ENCODE results near the gene BEND5. TPM values are rescaled to one million over a fixed set of nuclear protein-coding genes. Genes with fewer than 3 reads are reported as not detected.

The BEND5 gene
- total RNA-seq, 1 experiment from 2014 or later = not detected

DNA sequence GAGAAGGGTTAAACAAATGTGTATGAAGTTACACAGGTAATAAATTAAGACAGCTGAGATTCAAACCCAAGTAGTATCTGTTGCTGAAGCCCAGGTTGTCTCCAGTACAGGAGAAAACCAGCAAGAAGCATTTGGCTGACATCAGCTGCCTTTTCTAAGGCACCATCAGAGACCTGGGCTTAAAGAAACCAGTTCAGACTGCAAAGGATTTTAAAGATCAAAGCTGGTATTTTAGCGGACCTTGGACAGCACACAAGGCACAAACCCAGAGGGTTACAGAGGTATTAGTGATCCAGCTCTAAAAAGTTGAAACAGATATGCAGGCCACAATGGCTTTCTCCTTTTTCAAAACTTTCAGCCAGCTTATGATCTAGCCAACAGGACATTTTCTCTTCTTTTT is 23.4 kb downstream of the BEND5 start:
- H3K36me3 ChIP-seq (ENCODE audit: low read depth) = no peaks in the 10 kb centered on the region
- no peak overlapping the region for H3K4me2 ChIP-seq
- no peak overlapping the region for H3K27ac ChIP-seq
- H3K9me2 ChIP-seq (ENCODE audit: insufficient read depth) = no peaks in the 10 kb centered on the region
- peak overlapping the region; percentile 53; the same call in 1 of the 2 replicates for H2AFZ ChIP-seq
- no peaks in the 10 kb centered on the region for H3K79me2 ChIP-seq (ENCODE audit: low read depth)
- no TSS peak for BruUV-seq (replicated peaks)
- no peaks in the 10 kb centered on the region for H3K4me1 ChIP-seq (replicated peaks; ENCODE audit: insufficient read depth)
- no peak overlapping the region for H3K4me3 ChIP-seq
- intact Hi-C loops (cut with micrococcal nuclease; ENCODE audit: unreplicated experiment) = no loop called here
- TF ChIP-seq EZH2 (IDR thresholded peaks at IDR 0.05; ENCODE audit: low read depth) = no peak
- TF ChIP-seq, protein P1, sequence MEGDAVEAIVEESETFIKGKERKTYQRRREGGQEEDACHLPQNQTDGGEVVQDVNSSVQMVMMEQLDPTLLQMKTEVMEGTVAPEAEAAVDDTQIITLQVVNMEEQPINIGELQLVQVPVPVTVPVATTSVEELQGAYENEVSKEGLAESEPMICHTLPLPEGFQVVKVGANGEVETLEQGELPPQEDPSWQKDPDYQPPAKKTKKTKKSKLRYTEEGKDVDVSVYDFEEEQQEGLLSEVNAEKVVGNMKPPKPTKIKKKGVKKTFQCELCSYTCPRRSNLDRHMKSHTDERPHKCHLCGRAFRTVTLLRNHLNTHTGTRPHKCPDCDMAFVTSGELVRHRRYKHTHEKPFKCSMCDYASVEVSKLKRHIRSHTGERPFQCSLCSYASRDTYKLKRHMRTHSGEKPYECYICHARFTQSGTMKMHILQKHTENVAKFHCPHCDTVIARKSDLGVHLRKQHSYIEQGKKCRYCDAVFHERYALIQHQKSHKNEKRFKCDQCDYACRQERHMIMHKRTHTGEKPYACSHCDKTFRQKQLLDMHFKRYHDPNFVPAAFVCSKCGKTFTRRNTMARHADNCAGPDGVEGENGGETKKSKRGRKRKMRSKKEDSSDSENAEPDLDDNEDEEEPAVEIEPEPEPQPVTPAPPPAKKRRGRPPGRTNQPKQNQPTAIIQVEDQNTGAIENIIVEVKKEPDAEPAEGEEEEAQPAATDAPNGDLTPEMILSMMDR (conservative IDR thresholded peaks at IDR 0.05) = no peak
- H3K27me3 ChIP-seq (ENCODE audit: insufficient read depth, low read depth) = peaks cover 31% of the 10 kb centered on the region; the same call in 1 of the 2 replicates
- ChIA-PET CTCF (no interaction called here), POLR2A (ENCODE audit: unreplicated experiment) (no interaction called here)
- H4K20me1 ChIP-seq (ENCODE audit: insufficient read depth) = no peaks in the 10 kb centered on the region
- no peak for DNase-seq
- H3K9me3 ChIP-seq (ENCODE audit: insufficient read depth, low read depth) = no peaks in the 10 kb centered on the region
- no peaks in the 10 kb centered on the region for H3F3A ChIP-seq (ENCODE audit: insufficient read depth, low read depth)

DNA sequence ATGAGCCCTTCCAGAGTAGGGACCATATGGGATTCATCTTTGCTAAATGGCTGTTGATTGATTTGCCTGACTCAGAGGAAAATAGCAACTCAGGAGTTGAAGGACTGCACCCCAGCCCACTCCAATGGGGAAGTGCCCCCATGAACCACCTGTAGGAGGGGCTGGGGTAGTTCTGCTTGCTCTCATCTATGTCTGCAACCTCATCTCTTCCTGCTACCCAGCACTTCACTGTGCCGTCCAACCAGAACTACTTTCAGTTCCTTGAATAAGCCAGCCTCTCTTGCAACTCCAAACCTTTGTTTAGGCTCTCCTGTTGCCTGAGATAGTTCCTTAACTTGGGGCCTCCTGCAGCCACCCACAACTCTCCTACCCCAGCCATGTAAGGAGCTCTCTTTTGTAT is 26.6 kb downstream of the BEND5 start:
- intact Hi-C loops (cut with micrococcal nuclease; ENCODE audit: unreplicated experiment) = no loop called here
- POLR2A ChIA-PET (ENCODE audit: unreplicated experiment) = interaction anchor here (0.7 kb wide), 1 partner anchor 14 kb away, joined by 3 read pairs; no protein-coding TSS in a partner anchor
- CTCF ChIA-PET = no interaction called here

DNA sequence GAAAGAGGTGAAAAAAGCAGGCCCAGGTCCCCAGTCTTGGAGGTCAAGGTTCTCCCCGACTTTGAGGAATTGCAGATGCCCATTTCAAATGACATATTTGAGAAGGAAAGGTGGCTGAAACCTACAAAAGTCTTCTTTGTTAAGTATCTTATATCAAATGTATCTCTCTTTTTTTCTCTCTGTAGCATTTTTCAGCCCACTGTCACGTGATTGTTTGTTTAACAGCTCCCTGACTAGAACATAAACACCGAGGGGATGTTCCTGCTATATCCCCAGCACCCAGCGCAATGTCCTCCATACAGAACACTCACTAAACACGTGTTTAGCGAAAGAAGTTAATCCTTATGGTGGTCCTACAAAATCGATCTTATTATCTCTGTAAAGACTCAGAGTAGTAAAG is 27.6 kb downstream of the BEND5 start:
- no peak overlapping the region for H3K4me2 ChIP-seq
- H3K9me3 ChIP-seq (ENCODE audit: insufficient read depth, low read depth) = no peaks in the 10 kb centered on the region
- CTCF ChIA-PET = no interaction called here
- intact Hi-C loops (cut with micrococcal nuclease; ENCODE audit: unreplicated experiment) = no loop called here
- H3K9me2 ChIP-seq (ENCODE audit: insufficient read depth) = no peaks in the 10 kb centered on the region
- H2AFZ ChIP-seq = no peak overlapping the region
- BruUV-seq (replicated peaks) = no TSS peak
- no peaks in the 10 kb centered on the region for H3F3A ChIP-seq (ENCODE audit: insufficient read depth, low read depth)
- DNase-seq = no peak
- no peaks in the 10 kb centered on the region for H4K20me1 ChIP-seq (ENCODE audit: insufficient read depth)
- POLR2A ChIA-PET (ENCODE audit: unreplicated experiment) = no interaction called here
- H3K36me3 ChIP-seq (ENCODE audit: low read depth) = no peaks in the 10 kb centered on the region
- no peak overlapping the region for H3K4me3 ChIP-seq
- no peaks in the 10 kb centered on the region for H3K4me1 ChIP-seq (replicated peaks; ENCODE audit: insufficient read depth)
- TF ChIP-seq EZH2 (IDR thresholded peaks at IDR 0.05; ENCODE audit: low read depth) = no peak
- TF ChIP-seq, protein P1 (conservative IDR thresholded peaks at IDR 0.05) = no peak
- H3K27me3 ChIP-seq (ENCODE audit: insufficient read depth, low read depth) = peaks cover 42% of the 10 kb centered on the region
- no peaks in the 10 kb centered on the region for H3K79me2 ChIP-seq (ENCODE audit: low read depth)
- H3K27ac ChIP-seq = no peak overlapping the region

More for the DNA sequence above, 26.6 kb downstream of the BEND5 start:
- no peaks in the 10 kb centered on the region for H3F3A ChIP-seq (ENCODE audit: insufficient read depth, low read depth)
- H3K4me3 ChIP-seq = no peak overlapping the region
- H3K27me3 ChIP-seq (ENCODE audit: insufficient read depth, low read depth) = peaks cover 52% of the 10 kb centered on the region
- H3K9me2 ChIP-seq (ENCODE audit: insufficient read depth) = no peaks in the 10 kb centered on the region
- H3K4me2 ChIP-seq = no peak overlapping the region
- no peaks in the 10 kb centered on the region for H4K20me1 ChIP-seq (ENCODE audit: insufficient read depth)
- no peaks in the 10 kb centered on the region for H3K4me1 ChIP-seq (replicated peaks; ENCODE audit: insufficient read depth)
- no TSS peak for BruUV-seq (replicated peaks)
- DNase-seq = no peak
- H3K79me2 ChIP-seq (ENCODE audit: low read depth) = no peaks in the 10 kb centered on the region
- no peak overlapping the region for H3K27ac ChIP-seq
- TF ChIP-seq, protein P1 (conservative IDR thresholded peaks at IDR 0.05) = no peak
- no peak for TF ChIP-seq EZH2 (IDR thresholded peaks at IDR 0.05; ENCODE audit: low read depth)
- no peaks in the 10 kb centered on the region for H3K36me3 ChIP-seq (ENCODE audit: low read depth)
- no peak overlapping the region for H2AFZ ChIP-seq
- no peaks in the 10 kb centered on the region for H3K9me3 ChIP-seq (ENCODE audit: insufficient read depth, low read depth)

Measured in PC-9 (cell line).